Nephron (organoid): ENCODE results near the gene CCDC28A.

Experiments
- H3K27ac Mint-ChIP-seq, 3 experiments: 2 replicates each; pipeline ENCODE4 v1.8.0; 2020; ENCODE audit warnings: mixed read lengths in 3 of 3, mild to moderate bottlenecking in 2 of 3, moderate library complexity in 1 of 3
- H3K27me3 Mint-ChIP-seq: 2 replicates; pipeline ENCODE4 v1.8.0; 2021; ENCODE audit warnings: low read depth, mild to moderate bottlenecking, moderate library complexity, mixed read lengths
- H3K36me3 Mint-ChIP-seq: 2 replicates; pipeline ENCODE4 v1.8.0; 2020; ENCODE audit warnings: low read depth, mixed read lengths
- H3K4me1 Mint-ChIP-seq: 2 replicates; pipeline ENCODE4 v1.8.0; 2020; ENCODE audit warnings: mixed read lengths
- H3K4me3 Mint-ChIP-seq, 3 experiments: 2 replicates each; pipeline ENCODE4 v1.8.0; 2020; ENCODE audit warnings: mild to moderate bottlenecking in 3 of 3, mixed read lengths in 3 of 3, moderate library complexity in 2 of 3
- H3K9me3 Mint-ChIP-seq: 2 replicates; pipeline ENCODE4 v1.8.0; 2020; ENCODE audit warnings: mixed read lengths
- CTCF ChIP-seq, 3 experiments: fragments of 200-600 bp; sonication (generic); IDR thresholded peaks; one replicate each; pipeline ENCODE4 v1.5.0; 2021; ENCODE audit warnings: antibody characterized with exemption in 3 of 3; ENCODE audit not compliant: unreplicated experiment in 3 of 3

CCDC28A gene

GRCh38 chr6:138765896-138766655, 7.5 kb upstream of the CCDC28A start:
- Mint-ChIP-seq H3K27me3 (no peaks in the 10 kb centered on the region), H3K4me1 (no peaks in the 10 kb centered on the region), H3K9me3 (no peaks in the 10 kb centered on the region), H3K36me3 (no peaks in the 10 kb centered on the region), H3K4me3 (no peak overlapping the region), H3K27ac (no peak overlapping the region)
- peak; percentile 58 to 84 (median 70) for TF ChIP-seq CTCF (IDR thresholded peaks at IDR 0.05; ENCODE audit: unreplicated experiment in 3 of 3)

GRCh38 chr6:138769102-138769676, 4.4 kb upstream of the CCDC28A start:
- no peak overlapping the region for H3K27ac Mint-ChIP-seq
- H3K9me3 Mint-ChIP-seq = no peaks in the 10 kb centered on the region
- H3K27me3 Mint-ChIP-seq = no peaks in the 10 kb centered on the region
- H3K4me3 Mint-ChIP-seq = no peak overlapping the region
- peaks cover 10% of the 10 kb centered on the region for H3K4me1 Mint-ChIP-seq
- TF ChIP-seq CTCF (IDR thresholded peaks at IDR 0.05; ENCODE audit: unreplicated experiment in 3 of 3) = no peak
- H3K36me3 Mint-ChIP-seq = no peaks in the 10 kb centered on the region

GRCh38 chr6:138772596-138773176, 883 bp upstream of the CCDC28A start:
- Mint-ChIP-seq H3K4me1 (peaks cover 10% of the 10 kb centered on the region), H3K27me3 (no peaks in the 10 kb centered on the region), H3K4me3 (peak overlapping the region; percentile 99 to 100 (median 99)), H3K36me3 (peaks cover 4% of the 10 kb centered on the region), H3K27ac (peak overlapping the region; percentile 98 to 99 (median 99)), H3K9me3 (no peaks in the 10 kb centered on the region)
- TF ChIP-seq CTCF (IDR thresholded peaks at IDR 0.05; ENCODE audit: unreplicated experiment in 3 of 3) = no peak

- H3K4me3 Mint-ChIP-seq = peak overlapping the region; percentile 99 to 100 (median 99)
- peaks cover 10% of the 10 kb centered on the region for H3K4me1 Mint-ChIP-seq
- H3K27ac Mint-ChIP-seq = peak overlapping the region; percentile 98 to 99 (median 99)
These were observed 801 bp downstream of the CCDC28A start for GRCh38 chr6:138774370-138774769.

GRCh38 chr6:138776659-138777058, 3.1 kb downstream of the CCDC28A start:
- Mint-ChIP-seq H3K27me3 (no peaks in the 10 kb centered on the region), H3K27ac (no peak overlapping the region), H3K4me3 (no peak overlapping the region), H3K4me1 (peaks cover 10% of the 10 kb centered on the region), H3K9me3 (no peaks in the 10 kb centered on the region), H3K36me3 (peaks cover 15% of the 10 kb centered on the region)
- no peak for TF ChIP-seq CTCF (IDR thresholded peaks at IDR 0.05; ENCODE audit: unreplicated experiment in 3 of 3)

More at GRCh38 chr6:138774370-138774769, 801 bp downstream of the CCDC28A start:
- H3K36me3 Mint-ChIP-seq = peaks cover 11% of the 10 kb centered on the region
- no peaks in the 10 kb centered on the region for H3K27me3 Mint-ChIP-seq
- TF ChIP-seq CTCF (IDR thresholded peaks at IDR 0.05; ENCODE audit: unreplicated experiment in 3 of 3) = no peak
- H3K9me3 Mint-ChIP-seq = no peaks in the 10 kb centered on the region
